ENCODE measurements around the gene SGMS1. TPM values are rescaled to one million over a fixed set of nuclear protein-coding genes. Genes with fewer than 3 reads are reported as not detected.

SGMS1 gene
- total RNA-seq, 1 donor from 2014 or later, result 128 TPM

DNA sequence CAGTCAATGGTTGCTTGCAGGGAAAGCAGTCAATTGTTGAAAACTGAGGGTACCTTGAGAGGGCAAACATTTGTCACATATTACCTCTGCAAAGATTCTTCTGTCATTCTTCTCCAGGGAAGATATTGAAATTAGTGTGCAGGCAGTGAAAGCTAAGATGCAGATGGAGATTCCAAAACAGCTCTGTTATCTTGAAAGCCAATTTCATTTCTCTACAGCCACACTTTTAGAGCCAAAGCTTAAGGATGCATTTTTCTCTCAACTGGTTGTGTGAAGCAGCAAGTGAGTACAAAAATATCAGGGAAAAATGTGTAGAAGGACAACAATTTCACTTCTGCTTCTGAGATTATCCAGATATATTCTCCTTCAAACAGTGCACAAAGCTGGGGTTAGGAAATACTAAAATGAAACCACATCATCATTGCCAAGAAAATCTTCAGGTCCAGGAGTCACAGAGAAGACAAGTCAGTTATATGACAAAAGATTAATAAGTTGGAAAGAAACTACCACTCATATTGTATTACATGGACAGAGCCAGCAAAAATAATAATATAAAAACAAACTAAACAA, 16.3 kb downstream of the SGMS1 start:
- no peaks in the 10 kb centered on the region for H3K36me3 ChIP-seq
- no peak for DNase-seq (ENCODE audit: low spot score in 2 of 2)
- H3K9me3 ChIP-seq, result no peaks in the 10 kb centered on the region
- peaks cover 6 to 48% of the 10 kb centered on the region in 2 donors for H3K4me1 ChIP-seq
- H3K27ac ChIP-seq, result no peak overlapping the region
- TF ChIP-seq, protein P1, sequence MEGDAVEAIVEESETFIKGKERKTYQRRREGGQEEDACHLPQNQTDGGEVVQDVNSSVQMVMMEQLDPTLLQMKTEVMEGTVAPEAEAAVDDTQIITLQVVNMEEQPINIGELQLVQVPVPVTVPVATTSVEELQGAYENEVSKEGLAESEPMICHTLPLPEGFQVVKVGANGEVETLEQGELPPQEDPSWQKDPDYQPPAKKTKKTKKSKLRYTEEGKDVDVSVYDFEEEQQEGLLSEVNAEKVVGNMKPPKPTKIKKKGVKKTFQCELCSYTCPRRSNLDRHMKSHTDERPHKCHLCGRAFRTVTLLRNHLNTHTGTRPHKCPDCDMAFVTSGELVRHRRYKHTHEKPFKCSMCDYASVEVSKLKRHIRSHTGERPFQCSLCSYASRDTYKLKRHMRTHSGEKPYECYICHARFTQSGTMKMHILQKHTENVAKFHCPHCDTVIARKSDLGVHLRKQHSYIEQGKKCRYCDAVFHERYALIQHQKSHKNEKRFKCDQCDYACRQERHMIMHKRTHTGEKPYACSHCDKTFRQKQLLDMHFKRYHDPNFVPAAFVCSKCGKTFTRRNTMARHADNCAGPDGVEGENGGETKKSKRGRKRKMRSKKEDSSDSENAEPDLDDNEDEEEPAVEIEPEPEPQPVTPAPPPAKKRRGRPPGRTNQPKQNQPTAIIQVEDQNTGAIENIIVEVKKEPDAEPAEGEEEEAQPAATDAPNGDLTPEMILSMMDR (IDR thresholded peaks at IDR 0.05), result no peak
- H3K27me3 ChIP-seq, result no peaks in the 10 kb centered on the region
- H3K4me3 ChIP-seq, result no peak overlapping the region
- intact Hi-C loops (cut with DNase I), result loop anchor here (5.0 kb wide), 1 partner anchor 110 kb away; no protein-coding TSS in a partner anchor

GRCh38 chr10:50605951-50606270, 17.8 kb downstream of the SGMS1 start:
- no peaks in the 10 kb centered on the region for H3K36me3 ChIP-seq
- TF ChIP-seq, protein P1 (IDR thresholded peaks at IDR 0.05), result no peak
- H3K27ac ChIP-seq, result peak overlapping the region in 1 of 2 donors; percentile 52
- intact Hi-C loops (cut with DNase I), result loop anchor here (2.0 to 5.0 kb wide), 2 partner anchors 17 to 109 kb away; partner anchors contain the start of gene SGMS1
- H3K4me3 ChIP-seq, result no peak overlapping the region
- H3K4me1 ChIP-seq, result peaks cover 6 to 45% of the 10 kb centered on the region in 2 donors
- H3K9me3 ChIP-seq, result no peaks in the 10 kb centered on the region
- no peaks in the 10 kb centered on the region for H3K27me3 ChIP-seq
- DNase-seq (ENCODE audit: low spot score in 2 of 2), result no peak

DNA sequence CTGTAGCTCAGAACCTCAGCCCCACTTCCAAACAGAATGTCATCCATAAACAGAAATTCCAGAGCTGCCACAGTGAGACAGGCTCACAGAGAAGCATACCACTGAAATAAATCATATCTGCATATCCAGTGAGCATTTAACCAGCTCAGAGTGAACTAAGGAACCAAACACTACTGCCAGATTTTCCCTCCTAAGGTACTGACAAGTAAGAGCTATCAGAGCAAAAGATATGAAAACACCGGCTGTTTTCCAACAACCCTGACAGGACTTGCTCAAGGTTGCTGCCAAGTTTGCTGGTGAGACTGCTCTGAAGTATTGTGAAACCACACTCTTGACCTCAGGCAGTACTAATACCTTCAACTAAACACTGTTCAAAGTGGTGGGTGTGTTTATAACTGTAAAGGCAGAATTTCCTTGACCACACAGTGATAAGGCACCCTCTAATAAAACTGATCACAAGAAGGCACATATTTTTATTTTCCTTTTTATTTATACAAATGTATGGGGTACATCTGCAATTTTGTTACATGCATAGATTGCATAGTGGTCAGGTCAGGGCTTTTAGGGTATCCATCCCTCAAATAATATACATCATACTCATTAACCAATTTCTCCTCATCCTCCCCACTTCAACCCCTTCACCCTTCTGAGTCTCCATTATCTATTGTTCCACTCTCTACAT, 18.3 kb downstream of the SGMS1 start:
- peak in 1 of 2 donors; percentile 74 for DNase-seq (ENCODE audit: low spot score in 2 of 2)
- Histone ChIP-seq H3K27me3 (no peaks in the 10 kb centered on the region), H3K9me3 (no peaks in the 10 kb centered on the region), H3K36me3 (no peaks in the 10 kb centered on the region), H3K27ac (peak overlapping the region; percentile 52 to 57), H3K4me3 (no peak overlapping the region), H3K4me1 (peaks cover 6 to 42% of the 10 kb centered on the region in 2 donors)
- TF ChIP-seq, protein P1 (IDR thresholded peaks at IDR 0.05), result no peak
- intact Hi-C loops (cut with DNase I), result loop anchor here (2.0 to 5.0 kb wide), 2 partner anchors 17 to 108 kb away; partner anchors contain the start of gene SGMS1

- TF ChIP-seq, protein P1 (IDR thresholded peaks at IDR 0.05), result no peak
- Histone ChIP-seq H3K36me3 (no peaks in the 10 kb centered on the region), H3K27me3 (no peaks in the 10 kb centered on the region), H3K27ac (peak overlapping the region; percentile 52 to 57), H3K9me3 (no peaks in the 10 kb centered on the region), H3K4me3 (no peak overlapping the region), H3K4me1 (peaks cover 6 to 38% of the 10 kb centered on the region in 2 donors)
- DNase-seq (ENCODE audit: low spot score in 2 of 2), result no peak
- intact Hi-C loops (cut with DNase I), result loop anchor here (2.0 to 5.0 kb wide), 2 partner anchors 18 to 108 kb away; partner anchors contain the start of gene SGMS1
Measured at GRCh38 chr10:50604809-50605208, 18.9 kb downstream of the SGMS1 start.

GRCh38 chr10:50604049-50604640, 19.6 kb downstream of the SGMS1 start:
- Histone ChIP-seq H3K27ac (no peak overlapping the region), H3K27me3 (no peaks in the 10 kb centered on the region), H3K4me3 (no peak overlapping the region), H3K9me3 (no peaks in the 10 kb centered on the region), H3K36me3 (no peaks in the 10 kb centered on the region), H3K4me1 (peaks cover 6 to 38% of the 10 kb centered on the region in 2 donors)
- TF ChIP-seq, protein P1 (IDR thresholded peaks at IDR 0.05), result no peak
- intact Hi-C loops (cut with DNase I), result loop anchor here (2.0 kb wide), 1 partner anchor 19 kb away; the partner anchor contains the start of gene SGMS1
- DNase-seq (ENCODE audit: low spot score in 2 of 2), result no peak

Measured in ascending aorta (tissue), 2 donors.